GM19035 (cell line): ENCODE data around the gene NPIPB9.

Experiments used
- ATAC-seq: cut with Tn5 transposase; IDR thresholded peaks from one replicate; pipeline ENCODE4 v1.9.1; 2021; ENCODE audit not compliant: unreplicated experiment

NPIPB9 gene

GRCh38 chr16:28821874-28822519 lies 70.4 kb downstream of the NPIPB9 start:
- ATAC-seq: no peak
